Vagina (tissue), 2 donors: ENCODE results near the gene DPEP1.

Experiments used
- CTCF ChIP-seq, 3 experiments: fragments of 450-650 bp in 2 of 3; fragments of 200-600 bp in 1 of 3; sonication (generic) in 1 of 3; IDR thresholded peaks; one replicate each; pipeline ENCODE4 v1.5.1; 2017 to 2019; ENCODE audit warnings: antibody characterized with exemption in 3 of 3, mild to moderate bottlenecking in 2 of 3, moderate library complexity in 2 of 3
- POLR2A ChIP-seq, 2 donors: fragments of 450-650 bp; IDR thresholded peaks; one replicate each; pipeline ENCODE4 v1.6.1; 2017; ENCODE audit warnings: antibody characterized with exemption in 2 of 2, mild to moderate bottlenecking in 2 of 2, moderate library complexity in 2 of 2
- POLR2AphosphoS5 ChIP-seq, 2 donors: sonication (generic); formaldehyde crosslinking; IDR thresholded peaks; one replicate each; pipeline ENCODE4 v1.9.0; 2017; ENCODE audit warnings: antibody characterized with exemption in 2 of 2, mild to moderate bottlenecking in 2 of 2, low read depth in 1 of 2; ENCODE audit not compliant: insufficient read depth in 1 of 2

GRCh38 chr16:89595330-89596060, 17.9 kb upstream of the DPEP1 start:
- TF ChIP-seq CTCF (IDR thresholded peaks at IDR 0.05) (no peak), POLR2A (IDR thresholded peaks at IDR 0.05) (no peak), POLR2AphosphoS5 (IDR thresholded peaks at IDR 0.05; ENCODE audit: insufficient read depth in 1 of 2, low read depth in 1 of 2) (no peak)
